Measurements from ENCODE around the gene CLEC3B.

CLEC3B gene

GRCh38 chr3:44992555-44993470, 33.3 kb upstream of the CLEC3B start:
- Histone ChIP-seq H3K36me3 (ENCODE audit: insufficient read depth, low read length) (peaks cover 49% of the 10 kb centered on the region), H3K9me3 (replicated peaks; ENCODE audit: low read length) (no peaks in the 10 kb centered on the region), H3K9ac (ENCODE audit: low read depth, low read length) (peak overlapping the region; percentile 53), H3K4me2 (ENCODE audit: low read length) (peak overlapping the region; percentile 40), H3K4me1 (ENCODE audit: control insufficient read depth, insufficient read depth, low read length) (peaks cover 43% of the 10 kb centered on the region), H3K27me3 (ENCODE audit: control insufficient read depth, insufficient read depth, low read length) (no peaks in the 10 kb centered on the region), H3K4me3 (ENCODE audit: low read length) (peak overlapping the region; percentile 22)

- Histone ChIP-seq H3K4me2 (ENCODE audit: low read length) (peak overlapping the region; percentile 40), H3K4me3 (ENCODE audit: low read length) (peak overlapping the region; percentile 22), H3K36me3 (ENCODE audit: insufficient read depth, low read length) (peaks cover 50% of the 10 kb centered on the region), H3K4me1 (ENCODE audit: control insufficient read depth, insufficient read depth, low read length) (peaks cover 43% of the 10 kb centered on the region), H3K9me3 (replicated peaks; ENCODE audit: low read length) (no peaks in the 10 kb centered on the region), H3K27me3 (ENCODE audit: control insufficient read depth, insufficient read depth, low read length) (no peaks in the 10 kb centered on the region), H3K9ac (ENCODE audit: low read depth, low read length) (peak overlapping the region; percentile 53)
Measured at GRCh38 chr3:44993471-44994205, 32.5 kb upstream of the CLEC3B start.

DNA sequence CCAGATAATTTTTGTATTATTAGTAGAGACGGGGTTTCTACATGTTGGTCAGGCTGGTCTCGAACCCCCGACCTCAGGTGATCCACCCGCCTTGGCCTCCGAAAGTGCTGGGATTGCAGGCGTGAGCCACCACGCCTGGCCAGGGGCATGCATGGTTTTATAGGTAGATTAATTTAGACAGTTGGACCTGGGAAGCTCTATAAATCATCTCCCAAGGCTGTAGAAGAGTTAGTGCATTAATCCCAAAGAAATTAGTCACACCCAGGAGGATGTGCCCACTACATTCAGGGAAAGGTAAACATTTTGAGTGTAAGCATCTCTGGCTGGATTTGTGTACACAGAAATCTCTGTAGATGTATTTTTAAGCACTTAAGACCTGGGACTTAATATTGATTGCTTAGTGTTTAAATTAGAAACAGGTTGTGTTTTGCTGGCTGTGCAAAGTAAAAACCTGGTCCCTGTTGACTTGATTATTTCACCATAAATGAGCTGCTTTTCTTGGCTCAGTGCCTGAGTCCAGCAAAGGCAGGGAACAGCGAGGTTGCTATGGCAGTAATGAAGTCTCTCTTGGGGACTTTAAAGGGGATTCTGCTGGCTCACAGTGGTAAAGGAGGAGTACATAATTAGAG, 30.8 kb upstream of the CLEC3B start:
- Histone ChIP-seq H3K27me3 (ENCODE audit: control insufficient read depth, insufficient read depth, low read length) (no peaks in the 10 kb centered on the region), H3K9me3 (replicated peaks; ENCODE audit: low read length) (no peaks in the 10 kb centered on the region), H3K4me1 (ENCODE audit: control insufficient read depth, insufficient read depth, low read length) (peaks cover 38% of the 10 kb centered on the region), H3K4me2 (ENCODE audit: low read length) (peak overlapping the region; percentile 33), H3K9ac (ENCODE audit: low read depth, low read length) (no peak overlapping the region), H3K4me3 (ENCODE audit: low read length) (no peak overlapping the region), H3K36me3 (ENCODE audit: insufficient read depth, low read length) (peaks cover 62% of the 10 kb centered on the region)

DNA sequence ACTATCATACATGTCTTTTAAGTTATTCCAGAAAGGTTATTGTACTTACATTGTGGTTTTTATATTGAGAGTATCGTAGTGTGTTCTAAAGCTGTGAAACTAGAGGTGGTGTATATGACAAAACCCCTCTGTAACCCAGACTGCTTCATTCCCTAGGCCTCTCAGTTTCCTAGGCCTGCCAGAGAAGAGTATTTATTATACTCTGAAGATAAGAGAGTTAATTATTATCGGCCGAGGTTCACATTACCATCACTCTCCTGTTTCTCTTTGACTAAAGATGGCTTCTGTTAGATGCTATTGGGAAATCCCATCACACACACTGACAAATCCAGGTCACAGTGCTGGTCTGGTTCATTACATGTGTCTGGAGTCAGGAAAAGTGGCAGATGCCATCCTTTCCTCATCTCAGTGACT, 29.5 kb upstream of the CLEC3B start:
- Histone ChIP-seq H3K27me3 (ENCODE audit: control insufficient read depth, insufficient read depth, low read length) (no peaks in the 10 kb centered on the region), H3K4me3 (ENCODE audit: low read length) (no peak overlapping the region), H3K36me3 (ENCODE audit: insufficient read depth, low read length) (peaks cover 61% of the 10 kb centered on the region), H3K9me3 (replicated peaks; ENCODE audit: low read length) (no peaks in the 10 kb centered on the region), H3K9ac (ENCODE audit: low read depth, low read length) (no peak overlapping the region), H3K4me2 (ENCODE audit: low read length) (no peak overlapping the region), H3K4me1 (ENCODE audit: control insufficient read depth, insufficient read depth, low read length) (peaks cover 38% of the 10 kb centered on the region)

- H3K36me3 ChIP-seq (ENCODE audit: insufficient read depth, low read length): peaks cover 66% of the 10 kb centered on the region
- no peak overlapping the region for H3K9ac ChIP-seq (ENCODE audit: low read depth, low read length)
- no peaks in the 10 kb centered on the region for H3K27me3 ChIP-seq (ENCODE audit: control insufficient read depth, insufficient read depth, low read length)
- H3K4me1 ChIP-seq (ENCODE audit: control insufficient read depth, insufficient read depth, low read length): peaks cover 13% of the 10 kb centered on the region
- H3K9me3 ChIP-seq (replicated peaks; ENCODE audit: low read length): no peaks in the 10 kb centered on the region
- H3K4me2 ChIP-seq (ENCODE audit: low read length): no peak overlapping the region
- H3K4me3 ChIP-seq (ENCODE audit: low read length): no peak overlapping the region
Measured at GRCh38 chr3:44999782-45000181, 26.3 kb upstream of the CLEC3B start.

GRCh38 chr3:45000823-45001222, 25.3 kb upstream of the CLEC3B start:
- Histone ChIP-seq H3K9me3 (replicated peaks; ENCODE audit: low read length) (no peaks in the 10 kb centered on the region), H3K9ac (ENCODE audit: low read depth, low read length) (no peak overlapping the region), H3K4me3 (ENCODE audit: low read length) (no peak overlapping the region), H3K36me3 (ENCODE audit: insufficient read depth, low read length) (peaks cover 74% of the 10 kb centered on the region), H3K27me3 (ENCODE audit: control insufficient read depth, insufficient read depth, low read length) (no peaks in the 10 kb centered on the region), H3K4me1 (ENCODE audit: control insufficient read depth, insufficient read depth, low read length) (peaks cover 7% of the 10 kb centered on the region), H3K4me2 (ENCODE audit: low read length) (no peak overlapping the region)

- Histone ChIP-seq H3K4me1 (ENCODE audit: control insufficient read depth, insufficient read depth, low read length) (peaks cover 4% of the 10 kb centered on the region), H3K27me3 (ENCODE audit: control insufficient read depth, insufficient read depth, low read length) (no peaks in the 10 kb centered on the region), H3K4me3 (ENCODE audit: low read length) (no peak overlapping the region), H3K9ac (ENCODE audit: low read depth, low read length) (no peak overlapping the region), H3K36me3 (ENCODE audit: insufficient read depth, low read length) (peaks cover 65% of the 10 kb centered on the region), H3K4me2 (ENCODE audit: low read length) (no peak overlapping the region), H3K9me3 (replicated peaks; ENCODE audit: low read length) (no peaks in the 10 kb centered on the region)
Measured at GRCh38 chr3:45001738-45002137, 24.4 kb upstream of the CLEC3B start.

DNA sequence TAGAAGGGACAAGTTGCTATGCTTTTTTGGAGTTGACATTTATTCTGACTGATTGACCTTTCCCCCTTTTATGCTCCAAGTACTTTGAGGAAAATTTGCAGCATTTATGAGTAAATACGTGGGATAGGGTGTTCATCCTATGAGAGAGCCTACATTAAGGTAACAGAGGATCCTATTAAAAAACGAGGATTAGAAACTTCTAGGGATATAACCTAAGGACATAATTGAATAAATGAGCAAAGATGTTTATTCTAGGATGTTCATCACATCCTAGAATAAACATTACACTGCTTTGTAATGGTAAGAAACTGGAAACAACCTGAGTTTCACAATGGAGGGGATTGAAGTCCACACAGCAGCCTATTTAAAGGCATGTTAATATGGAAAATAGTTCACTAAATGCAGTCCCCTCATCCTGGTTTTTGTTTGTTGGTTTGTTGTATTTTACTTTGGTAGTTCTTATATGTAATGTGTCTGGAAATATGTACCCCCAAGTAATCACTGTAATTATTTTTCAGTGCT, 23.9 kb upstream of the CLEC3B start:
- Histone ChIP-seq H3K36me3 (ENCODE audit: insufficient read depth, low read length) (peaks cover 63% of the 10 kb centered on the region), H3K27me3 (ENCODE audit: control insufficient read depth, insufficient read depth, low read length) (no peaks in the 10 kb centered on the region), H3K9ac (ENCODE audit: low read depth, low read length) (no peak overlapping the region), H3K4me3 (ENCODE audit: low read length) (no peak overlapping the region), H3K9me3 (replicated peaks; ENCODE audit: low read length) (no peaks in the 10 kb centered on the region), H3K4me1 (ENCODE audit: control insufficient read depth, insufficient read depth, low read length) (peaks cover 4% of the 10 kb centered on the region), H3K4me2 (ENCODE audit: low read length) (no peak overlapping the region)

DNA sequence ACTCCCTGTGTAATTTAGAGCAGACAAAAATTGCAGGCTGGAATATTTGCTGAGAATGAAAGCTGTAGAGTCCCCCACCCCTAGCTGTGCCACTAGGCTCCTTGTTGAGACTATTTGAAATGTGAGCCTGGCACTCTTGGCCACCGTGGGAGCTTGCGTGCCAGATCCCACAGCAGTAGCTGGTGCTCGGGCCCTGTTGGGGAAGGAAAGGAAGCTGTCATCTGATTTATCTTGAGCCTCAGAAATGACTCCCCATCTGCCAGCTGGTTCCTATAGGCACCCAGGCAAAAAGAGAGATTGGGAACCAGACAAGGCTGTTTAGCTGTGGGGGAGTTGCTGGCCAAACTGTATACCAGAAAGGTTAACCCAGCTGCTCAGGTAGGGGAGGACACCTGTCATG, 23.4 kb upstream of the CLEC3B start:
- peaks cover 64% of the 10 kb centered on the region for H3K36me3 ChIP-seq (ENCODE audit: insufficient read depth, low read length)

GRCh38 chr3:45003406-45003805, 22.7 kb upstream of the CLEC3B start:
- no peak overlapping the region for H3K9ac ChIP-seq (ENCODE audit: low read depth, low read length)
- no peaks in the 10 kb centered on the region for H3K9me3 ChIP-seq (replicated peaks; ENCODE audit: low read length)
- no peak overlapping the region for H3K4me3 ChIP-seq (ENCODE audit: low read length)
- H3K4me1 ChIP-seq (ENCODE audit: control insufficient read depth, insufficient read depth, low read length): peaks cover 15% of the 10 kb centered on the region
- H3K36me3 ChIP-seq (ENCODE audit: insufficient read depth, low read length): peaks cover 67% of the 10 kb centered on the region
- H3K27me3 ChIP-seq (ENCODE audit: control insufficient read depth, insufficient read depth, low read length): no peaks in the 10 kb centered on the region
- no peak overlapping the region for H3K4me2 ChIP-seq (ENCODE audit: low read length)

More for the DNA sequence above, 23.4 kb upstream of the CLEC3B start:
- Histone ChIP-seq H3K9ac (ENCODE audit: low read depth, low read length) (no peak overlapping the region), H3K27me3 (ENCODE audit: control insufficient read depth, insufficient read depth, low read length) (no peaks in the 10 kb centered on the region), H3K9me3 (replicated peaks; ENCODE audit: low read length) (no peaks in the 10 kb centered on the region), H3K4me2 (ENCODE audit: low read length) (no peak overlapping the region), H3K4me3 (ENCODE audit: low read length) (no peak overlapping the region), H3K4me1 (ENCODE audit: control insufficient read depth, insufficient read depth, low read length) (peaks cover 9% of the 10 kb centered on the region)

DNA sequence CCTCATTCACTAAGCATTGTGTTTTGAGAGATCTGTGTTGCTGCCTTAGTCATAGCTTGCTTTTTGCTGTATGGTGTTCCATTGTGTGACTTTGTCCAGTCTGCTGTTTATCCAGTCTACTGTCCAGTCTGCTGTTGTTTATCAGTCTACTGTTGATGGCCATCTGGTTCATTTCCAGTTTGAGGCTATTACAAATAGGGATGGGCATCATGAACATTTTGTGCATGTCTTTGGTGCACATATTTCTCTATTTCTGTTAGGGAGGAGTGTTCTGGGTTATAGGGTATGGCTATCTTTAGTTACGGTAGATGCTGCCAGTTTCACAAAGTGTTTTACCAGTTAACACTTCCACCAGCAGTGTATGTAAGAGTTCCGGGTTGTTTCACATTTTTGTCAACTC, 22.2 kb upstream of the CLEC3B start:
- Histone ChIP-seq H3K36me3 (ENCODE audit: insufficient read depth, low read length) (peaks cover 69% of the 10 kb centered on the region), H3K9me3 (replicated peaks; ENCODE audit: low read length) (no peaks in the 10 kb centered on the region), H3K4me2 (ENCODE audit: low read length) (no peak overlapping the region), H3K4me1 (ENCODE audit: control insufficient read depth, insufficient read depth, low read length) (peaks cover 19% of the 10 kb centered on the region), H3K9ac (ENCODE audit: low read depth, low read length) (no peak overlapping the region), H3K27me3 (ENCODE audit: control insufficient read depth, insufficient read depth, low read length) (no peaks in the 10 kb centered on the region), H3K4me3 (ENCODE audit: low read length) (no peak overlapping the region)

All from skeletal muscle satellite cell (primary cell).